Hematopoietic multipotent progenitor cell (in vitro differentiated cells): ENCODE data around the gene BANF1. TPM values are rescaled to one million over a fixed set of nuclear protein-coding genes. Genes with fewer than 3 reads are reported as not detected.

Experiments used
- total RNA-seq: library from RNA; depleted of rRNA; stranded (reverse); fragments of >200 nt; gene quantifications from one replicate; pipeline ENCODE4 v1.2.3, GENCODE V29; 2012

BANF1 gene
- total RNA-seq, 1 donor: 21.5 TPM

Other genes starting within 250 kb of the BANF1 start
- gene AP5B1, start 221.5 kb upstream of the BANF1 start, total RNA-seq: 16.2 TPM
- gene OVOL1, start 215.4 kb upstream of the BANF1 start, total RNA-seq: 0.27 TPM
- 4.3 TPM for gene SNX32, start 168.5 kb upstream of the BANF1 start, total RNA-seq
- gene CFL1, start 144.3 kb upstream of the BANF1 start, total RNA-seq: 701 TPM
- gene MUS81, start 142.1 kb upstream of the BANF1 start, total RNA-seq: 85.1 TPM
- 13.7 TPM for gene EFEMP2, start 129.7 kb upstream of the BANF1 start, total RNA-seq
- 95.9 TPM for gene CTSW, start 122.7 kb upstream of the BANF1 start, total RNA-seq
- 193 TPM for gene FIBP, start 114.0 kb upstream of the BANF1 start, total RNA-seq
- gene CCDC85B, start 111.8 kb upstream of the BANF1 start, total RNA-seq: 43.6 TPM
- gene FOSL1, start 102.1 kb upstream of the BANF1 start, total RNA-seq: 24.5 TPM
- 52.8 TPM for gene C11orf68, start 83.4 kb upstream of the BANF1 start, total RNA-seq
- gene DRAP1, start 83.1 kb upstream of the BANF1 start, total RNA-seq: 104 TPM
- gene TSGA10IP, start 57.0 kb upstream of the BANF1 start, total RNA-seq: not detected
- 62.2 TPM for gene SART1, start 40.8 kb upstream of the BANF1 start, total RNA-seq
- gene EIF1AD, start 346 bp upstream of the BANF1 start, total RNA-seq: 22.6 TPM
- gene CST6, start 9.5 kb downstream of the BANF1 start, total RNA-seq: not detected
- 0.27 TPM for gene CATSPER1, start 24.0 kb downstream of the BANF1 start, total RNA-seq
- gene GAL3ST3, start 46.7 kb downstream of the BANF1 start, total RNA-seq: 3.2 TPM
- gene SF3B2, start 49.9 kb downstream of the BANF1 start, total RNA-seq: 197 TPM
- gene PACS1, start 67.8 kb downstream of the BANF1 start, total RNA-seq: 75.9 TPM